G401 (cell line): Measurements from ENCODE around the gene PLCD3. TPM values are rescaled to one million over a fixed set of nuclear protein-coding genes. Genes with fewer than 3 reads are reported as not detected.

Experiments
- DNase-seq: peaks from one replicate; pipeline ENCODE4 v3.0.0-alpha.2; 2015; ENCODE audit warnings: low spot score
- in situ Hi-C: cut with HindIII; loops from 2 replicates; pipeline ENCODE4 v1.10.0; 2016; ENCODE audit warnings: low sequenced_read_pairs, mixed read lengths
- total RNA-seq: library from RNA; depleted of rRNA; stranded (reverse); fragments of >200 nt; shearing (Covaris generic); gene quantifications from 2 replicates; pipeline ENCODE4 v1.2.3, GENCODE V29; 2014

The PLCD3 gene
- total RNA-seq, 1 experiment from 2014 or later, result 86.2 TPM

- no peak for DNase-seq
- in situ Hi-C loops, result no loop called here
Measured at GRCh38 chr17:45123076-45123770, 9.1 kb downstream of the PLCD3 start.

- in situ Hi-C loops, result no loop called here
- DNase-seq, result no peak
Measured at GRCh38 chr17:45121055-45121454, 11.3 kb downstream of the PLCD3 start.

- no peak for DNase-seq
- in situ Hi-C loops, result no loop called here
Measured at GRCh38 chr17:45120558-45120957, 11.8 kb downstream of the PLCD3 start.

GRCh38 chr17:45119964-45120363 is 12.4 kb downstream of the PLCD3 start:
- in situ Hi-C loops, result no loop called here
- no peak for DNase-seq

GRCh38 chr17:45118691-45119090 is 13.6 kb downstream of the PLCD3 start:
- in situ Hi-C loops, result no loop called here
- no peak for DNase-seq

- in situ Hi-C loops, result no loop called here
- DNase-seq, result no peak
Measured at GRCh38 chr17:45117848-45118646, 14.3 kb downstream of the PLCD3 start.

- DNase-seq, result no peak
- in situ Hi-C loops, result no loop called here
Measured at GRCh38 chr17:45117334-45117733, 15.0 kb downstream of the PLCD3 start.

GRCh38 chr17:45116434-45117016 is 15.8 kb downstream of the PLCD3 start:
- in situ Hi-C loops, result no loop called here
- no peak for DNase-seq

GRCh38 chr17:45115871-45116270 is 16.4 kb downstream of the PLCD3 start:
- in situ Hi-C loops, result no loop called here
- no peak for DNase-seq

GRCh38 chr17:45115015-45115625 is 17.2 kb downstream of the PLCD3 start:
- in situ Hi-C loops, result no loop called here

GRCh38 chr17:45114117-45114932 is 18.0 kb downstream of the PLCD3 start:
- in situ Hi-C loops, result no loop called here
- DNase-seq, result no peak

More at GRCh38 chr17:45115015-45115625, 17.2 kb downstream of the PLCD3 start:
- no peak for DNase-seq

GRCh38 chr17:45113424-45113754 is 18.9 kb downstream of the PLCD3 start:
- in situ Hi-C loops, result no loop called here
- DNase-seq, result no peak

GRCh38 chr17:45112559-45113423 is 19.5 kb downstream of the PLCD3 start:
- no peak for DNase-seq
- in situ Hi-C loops, result no loop called here

- no peak for DNase-seq
- in situ Hi-C loops, result no loop called here
Measured at GRCh38 chr17:45111850-45112249, 20.5 kb downstream of the PLCD3 start.

- in situ Hi-C loops, result no loop called here
- peak; percentile 81 for DNase-seq
Measured at GRCh38 chr17:45110676-45111611, 21.4 kb downstream of the PLCD3 start.

GRCh38 chr17:45108595-45109521 is 23.5 kb downstream of the PLCD3 start:
- in situ Hi-C loops, result no loop called here
- no peak for DNase-seq
